AG04449 (cell line): Measurements from ENCODE around the gene NDRG3.
"Not testable (repeated sequence)": the region's sequence is repeated elsewhere in the genome, so short reads cannot be mapped to it uniquely, and the experiment has no call there.

Source experiments
- CTCF ChIA-PET: fragments of 350-600 bp; formaldehyde crosslinking; extraction: SDS; loops from one replicate; lab custom pipeline; 2021; ENCODE audit warnings: antibody characterized with exemption; lab: Yijun Ruan, JAX
- POLR2A ChIA-PET: fragments of 400-600, 350-600 bp; formaldehyde crosslinking; extraction: SDS; loops from one replicate; lab custom pipeline; 2020; ENCODE audit warnings: antibody characterized with exemption, inconsistent platforms; lab: Yijun Ruan, JAX
- DNase-seq: peaks from one replicate; pipeline ENCODE4 v3.0.0-alpha.2; 2010; ENCODE audit warnings: low read depth, low spot score
- H3K4me3 ChIP-seq: 2 replicates; pipeline ENCODE4 v1.5.1; 2011; ENCODE audit warnings: low read depth, mild to moderate bottlenecking, control low read depth, low read length
- TF ChIP-seq, protein P1 (sequence below): IDR thresholded peaks from one replicate; pipeline ENCODE4 v1.5.1; 2011; ENCODE audit warnings: mild to moderate bottlenecking, moderate library complexity, low read length, control low read depth, inconsistent platforms; ENCODE audit not compliant: insufficient read depth; ENCODE audit errors: missing control alignments

The NDRG3 gene

DNA sequence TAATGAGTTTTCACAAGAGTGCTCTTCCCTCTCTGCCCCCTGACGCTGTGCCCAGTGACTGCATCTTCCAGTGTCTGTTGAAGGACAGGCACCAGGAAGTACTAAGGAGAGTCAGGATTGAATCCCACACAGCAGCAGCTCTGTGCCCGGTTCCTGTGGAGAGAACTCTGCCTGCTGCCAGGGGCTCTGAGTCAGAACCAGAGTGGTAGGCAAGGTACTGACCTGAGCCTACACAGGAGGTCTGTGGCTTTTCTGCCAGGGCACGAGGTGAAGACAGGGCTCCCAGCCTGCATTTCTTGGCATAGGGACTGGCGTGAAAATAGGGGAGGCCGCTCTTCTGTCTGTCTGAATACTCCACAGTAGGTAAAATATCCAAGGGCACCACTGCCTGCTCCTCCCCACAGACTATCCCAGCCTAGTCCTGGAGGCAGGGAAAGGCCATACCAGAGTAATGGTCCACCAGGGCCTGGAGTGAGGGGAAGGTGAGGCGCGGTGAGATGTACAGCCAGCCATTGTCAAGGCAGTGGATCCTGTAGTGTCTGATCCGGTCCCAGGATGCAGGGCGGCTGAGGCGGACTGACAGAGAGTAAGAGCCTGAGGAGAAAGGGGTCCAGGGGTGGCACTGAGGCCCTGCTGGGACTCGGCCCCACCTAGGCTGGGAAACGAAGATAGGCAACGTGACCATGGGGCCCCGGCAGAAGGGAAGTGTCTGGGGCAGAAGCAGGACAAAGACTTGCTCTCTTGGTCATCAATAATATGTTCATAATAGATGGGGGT, 130.9 kb downstream of the NDRG3 start:
- TF ChIP-seq, protein P1, sequence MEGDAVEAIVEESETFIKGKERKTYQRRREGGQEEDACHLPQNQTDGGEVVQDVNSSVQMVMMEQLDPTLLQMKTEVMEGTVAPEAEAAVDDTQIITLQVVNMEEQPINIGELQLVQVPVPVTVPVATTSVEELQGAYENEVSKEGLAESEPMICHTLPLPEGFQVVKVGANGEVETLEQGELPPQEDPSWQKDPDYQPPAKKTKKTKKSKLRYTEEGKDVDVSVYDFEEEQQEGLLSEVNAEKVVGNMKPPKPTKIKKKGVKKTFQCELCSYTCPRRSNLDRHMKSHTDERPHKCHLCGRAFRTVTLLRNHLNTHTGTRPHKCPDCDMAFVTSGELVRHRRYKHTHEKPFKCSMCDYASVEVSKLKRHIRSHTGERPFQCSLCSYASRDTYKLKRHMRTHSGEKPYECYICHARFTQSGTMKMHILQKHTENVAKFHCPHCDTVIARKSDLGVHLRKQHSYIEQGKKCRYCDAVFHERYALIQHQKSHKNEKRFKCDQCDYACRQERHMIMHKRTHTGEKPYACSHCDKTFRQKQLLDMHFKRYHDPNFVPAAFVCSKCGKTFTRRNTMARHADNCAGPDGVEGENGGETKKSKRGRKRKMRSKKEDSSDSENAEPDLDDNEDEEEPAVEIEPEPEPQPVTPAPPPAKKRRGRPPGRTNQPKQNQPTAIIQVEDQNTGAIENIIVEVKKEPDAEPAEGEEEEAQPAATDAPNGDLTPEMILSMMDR: no peak
- no peak for DNase-seq
- ChIA-PET POLR2A (no interaction called here), CTCF (interaction anchor here (1.1 to 7.3 kb wide), 5 partner anchors 10 to 303 kb away, joined by 4 to 98 read pairs (median 31); partner anchors contain the start of gene RAB5IF)
- H3K4me3 ChIP-seq: no peak overlapping the region

DNA sequence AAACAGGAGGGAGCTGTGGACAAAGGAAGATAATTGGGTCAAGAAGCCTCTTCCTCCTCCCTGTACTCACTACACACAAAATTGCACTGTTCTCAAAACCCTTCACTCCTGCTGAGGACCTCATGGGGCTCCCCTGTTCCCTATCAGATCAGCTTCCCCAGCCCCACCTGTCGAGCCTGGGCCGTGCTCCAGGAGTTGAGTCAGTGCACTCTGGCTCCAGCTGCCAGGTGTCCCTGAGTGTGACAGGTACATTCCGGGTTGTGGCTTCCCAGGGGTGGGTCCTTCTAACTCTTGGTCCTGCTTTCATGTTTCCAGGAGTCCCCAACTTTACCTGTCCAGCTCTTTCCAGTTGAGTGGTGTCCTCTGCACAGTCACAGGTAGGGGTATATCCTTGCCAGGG, 131.9 kb downstream of the NDRG3 start:
- no peak for DNase-seq
- POLR2A ChIA-PET: no interaction called here
- TF ChIP-seq, protein P1: no peak
- H3K4me3 ChIP-seq: no peak overlapping the region
- CTCF ChIA-PET: interaction anchor here (0.8 to 7.3 kb wide), 10 partner anchors 9 to 304 kb away, joined by 3 to 98 read pairs (median 10); partner anchors contain the start of gene RAB5IF

DNA sequence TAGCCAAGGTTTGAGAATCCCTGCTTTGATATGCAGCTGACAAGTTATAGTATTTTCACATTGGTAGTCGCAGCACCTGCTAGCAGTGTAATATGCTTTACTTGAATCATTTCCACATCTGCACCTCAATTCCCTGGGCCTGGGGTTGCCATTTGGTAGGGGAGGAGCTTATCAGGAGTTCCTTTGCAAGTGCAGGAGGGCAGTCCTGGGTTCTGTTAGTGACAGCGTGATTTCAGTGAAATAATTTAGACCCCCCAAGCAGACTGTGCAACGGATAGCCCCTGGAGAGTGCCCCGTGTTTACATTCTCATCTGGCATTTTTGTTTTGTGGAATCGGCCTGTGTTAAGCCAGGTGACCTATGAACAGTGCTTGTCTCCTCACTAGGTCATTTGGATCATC, 134.3 kb downstream of the NDRG3 start:
- H3K4me3 ChIP-seq: no peak overlapping the region
- POLR2A ChIA-PET: no interaction called here
- DNase-seq: no peak
- CTCF ChIA-PET: interaction anchor here (1.0 to 7.3 kb wide), 13 partner anchors 12 to 310 kb away, joined by 3 to 98 read pairs (median 11); partner anchors contain the start of gene NDRG3
- TF ChIP-seq, protein P1: no peak

DNA sequence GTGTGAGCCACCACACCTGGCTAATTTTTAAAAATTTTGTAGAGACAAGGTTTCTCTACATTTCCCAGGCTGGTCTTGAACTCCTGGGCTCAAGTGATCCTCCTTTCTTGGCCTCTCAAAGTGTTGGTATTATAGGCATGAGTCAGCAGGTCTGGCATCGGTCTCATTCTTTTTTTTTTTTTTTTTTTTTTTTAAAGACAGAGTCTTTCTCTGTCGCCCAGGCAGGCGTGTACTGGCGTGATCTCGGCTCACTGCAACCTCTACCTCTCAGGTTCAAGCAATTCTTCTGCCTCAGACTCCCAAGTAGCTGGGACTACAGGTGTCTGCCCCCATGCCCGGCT, 137.5 kb downstream of the NDRG3 start:
- DNase-seq, H3K4me3 ChIP-seq: not testable (repeated sequence)
- CTCF ChIA-PET: interaction anchor here (1.0 to 7.3 kb wide), 2 partner anchors 147 to 315 kb away, joined by 3 to 98 read pairs; no protein-coding TSS in a partner anchor

DNA sequence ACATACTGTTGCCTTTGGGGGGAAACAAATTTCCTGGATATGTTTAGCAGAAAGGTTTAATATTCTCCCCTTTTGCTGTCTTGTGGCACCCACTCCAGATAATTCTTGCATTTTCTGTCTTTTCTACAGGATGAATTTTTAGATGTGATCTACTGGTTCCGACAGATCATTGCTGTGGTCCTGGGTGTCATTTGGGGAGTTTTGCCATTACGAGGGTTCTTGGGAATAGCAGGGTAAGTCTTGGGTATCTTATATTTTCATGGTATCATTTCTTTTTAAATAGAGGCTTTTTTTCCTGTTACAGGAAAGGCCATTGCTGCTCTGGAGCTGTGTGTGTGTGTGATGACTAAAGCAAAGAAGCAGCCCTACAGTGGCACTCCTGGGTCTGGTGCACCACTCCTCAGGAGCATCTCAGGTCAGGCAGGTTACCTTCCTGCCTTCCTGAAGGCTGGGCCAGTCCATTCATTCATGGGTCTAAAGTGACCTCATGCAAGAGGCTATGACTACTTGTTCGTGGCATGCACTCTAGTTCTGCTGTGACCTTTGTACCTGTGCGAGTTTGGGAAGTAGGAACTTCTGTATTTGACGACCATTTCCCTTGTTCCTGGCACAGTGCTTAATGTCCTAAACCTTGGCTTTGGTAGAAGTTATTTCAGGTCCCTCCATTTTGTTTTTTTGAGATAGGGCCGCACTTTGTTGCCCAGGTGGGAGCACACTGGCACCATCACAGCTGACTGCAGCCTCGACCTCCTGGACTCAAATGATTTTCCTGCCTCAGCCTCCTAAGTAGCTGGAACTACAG, 138.1 kb downstream of the NDRG3 start:
- CTCF ChIA-PET: interaction anchor here (0.7 to 7.3 kb wide), 3 partner anchors 98 to 148 kb away, joined by 3 to 98 read pairs (median 21); no protein-coding TSS in a partner anchor
- no peak for DNase-seq
- TF ChIP-seq, protein P1: no peak
- no peak overlapping the region for H3K4me3 ChIP-seq
- POLR2A ChIA-PET: interaction anchor here (0.7 kb wide), 1 partner anchor 210 kb away, joined by 3 read pairs; no protein-coding TSS in a partner anchor

More for the DNA sequence above, 137.5 kb downstream of the NDRG3 start:
- POLR2A ChIA-PET: not testable (repeated sequence)

DNA sequence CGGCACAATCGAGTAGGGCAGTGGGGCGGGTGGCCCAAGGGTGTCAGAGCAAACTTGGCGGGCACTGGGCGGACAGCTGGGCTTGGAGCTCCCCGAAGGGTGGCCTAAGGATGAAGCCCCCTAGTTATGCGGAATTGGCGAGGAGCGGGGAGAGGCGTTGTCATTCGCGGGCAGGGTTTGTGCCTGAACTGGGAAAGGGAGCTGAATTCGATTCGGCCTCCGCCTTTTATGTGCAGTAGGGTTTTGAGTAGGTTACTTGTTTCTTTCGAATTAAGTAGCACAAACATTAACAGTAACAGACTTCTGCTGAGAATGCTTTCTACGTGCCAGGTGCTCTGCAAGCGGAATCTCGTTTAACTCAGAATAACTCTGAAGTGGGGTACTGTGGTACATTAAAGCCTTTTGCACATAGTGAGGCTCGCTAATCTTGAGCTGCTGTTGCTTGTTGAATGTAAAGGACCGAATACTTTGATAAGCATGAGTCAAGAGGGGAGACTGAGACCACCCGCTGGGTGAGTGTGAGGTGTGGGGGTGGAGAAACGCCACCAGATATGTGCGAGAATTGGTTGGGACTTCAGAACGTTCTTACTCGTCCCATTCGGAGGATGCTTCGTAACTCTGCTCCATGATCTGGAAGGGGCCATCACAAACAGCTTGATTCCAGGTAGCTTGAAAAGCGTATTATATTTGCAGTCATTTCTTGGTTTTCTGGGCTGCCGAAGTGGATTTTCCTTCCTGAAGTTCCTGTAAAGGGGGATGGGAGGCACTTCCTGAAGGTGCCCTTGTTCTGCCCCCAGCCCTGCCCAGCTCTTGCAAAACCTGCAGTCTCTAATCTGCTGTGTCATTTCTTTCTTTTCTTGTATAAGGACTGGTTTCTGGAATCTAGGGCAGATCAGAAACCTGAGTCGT, 139.5 kb downstream of the NDRG3 start:
- POLR2A ChIA-PET: interaction anchor here (0.7 to 1.6 kb wide), 5 partner anchors 21 to 229 kb away, joined by 3 to 5 read pairs (median 3); no protein-coding TSS in a partner anchor
- CTCF ChIA-PET: interaction anchor here (0.6 to 5.7 kb wide), 30 partner anchors 9 to 283 kb away, joined by 3 to 99 read pairs (median 5); partner anchors contain the start of genes MYL9 and TGIF2
- TF ChIP-seq, protein P1: no peak
- H3K4me3 ChIP-seq: peak overlapping the region; percentile 94
- no peak for DNase-seq
